Lower lobe of right lung (tissue), 2 donors: Measurements from ENCODE around the gene PDZD7. TPM values are rescaled to one million over a fixed set of nuclear protein-coding genes. Genes with fewer than 3 reads are reported as not detected.

Experiments
- ATAC-seq, 2 donors: fragments of 200-7000 bp; cut with Tn5 transposase; one replicate each; pipeline ENCODE4 v1.9.1; 2020 to 2022; ENCODE audit warnings: mild to moderate bottlenecking in 2 of 2, moderate library complexity in 2 of 2
- DNase-seq: peaks from one replicate; pipeline ENCODE4 v3.0.0-alpha.2; 2020
- H3K27ac ChIP-seq: fragments of 200-600 bp; one replicate; pipeline ENCODE4 v1.8.0; 2022
- H3K27me3 ChIP-seq: fragments of 200-600 bp; one replicate; pipeline ENCODE4 v1.8.0; 2022; ENCODE audit warnings: low read depth
- H3K36me3 ChIP-seq: fragments of 200-600 bp; one replicate; pipeline ENCODE4 v1.8.0; 2022; ENCODE audit warnings: mild to moderate bottlenecking
- H3K4me1 ChIP-seq: fragments of 200-600 bp; one replicate; pipeline ENCODE4 v1.8.0; 2022
- H3K4me3 ChIP-seq: fragments of 200-600 bp; one replicate; pipeline ENCODE4 v1.8.0; 2022; ENCODE audit warnings: mild to moderate bottlenecking
- H3K9me3 ChIP-seq: fragments of 200-600 bp; one replicate; pipeline ENCODE4 v1.8.0; 2022
- intact Hi-C: fragments of 100-400 bp; cut with DNase I; formaldehyde crosslinking; loops from one replicate; pipeline ENCODE4 v1.11.0; 2022
- total RNA-seq: library from RNA; stranded (reverse); fragmentation: NEBNext Ultra II Directional; extraction: Animal tissue kit (Norgen Biotek cat#: 25700); gene quantifications from one replicate; pipeline ENCODE4 v1.2.1, GENCODE V29; 2021
- TF ChIP-seq, protein P1 (sequence below): fragments of 200-600 bp; IDR thresholded peaks from one replicate; pipeline ENCODE4 v1.8.0; 2022; ENCODE audit warnings: antibody characterized with exemption, mild to moderate bottlenecking
- donor health status: DM: no; HTN: yes; CAD: no; lungs with severe emphysema.

Gene PDZD7
- total RNA-seq, 1 donor from 2014 or later = 1.6 TPM

DNA sequence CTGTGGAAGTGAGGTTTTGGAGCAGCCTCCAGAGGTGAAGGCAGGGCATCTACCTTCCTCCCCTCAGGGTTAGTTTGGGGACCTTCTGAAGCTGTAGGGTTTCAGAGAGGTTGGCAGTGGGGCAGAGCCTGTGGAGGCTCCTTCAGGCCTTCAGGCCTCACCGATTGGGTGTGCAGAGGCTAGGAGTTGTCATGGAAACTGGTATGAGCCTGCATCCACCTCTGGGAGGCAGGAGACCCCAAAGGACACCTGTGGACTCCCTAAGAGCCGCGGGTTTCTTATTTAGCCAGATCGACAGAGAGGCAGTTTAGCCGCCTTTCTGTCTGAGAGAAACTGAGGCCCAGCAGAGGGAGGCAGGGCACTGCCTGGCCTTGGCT is 29.3 kb downstream of the PDZD7 start:
- no peak for DNase-seq
- ATAC-seq = no peak
- H3K4me3 ChIP-seq = peak overlapping the region; percentile 75
- peak overlapping the region; percentile 98 for H3K27ac ChIP-seq
- H3K9me3 ChIP-seq = no peaks in the 10 kb centered on the region
- H3K4me1 ChIP-seq = peaks cover 62% of the 10 kb centered on the region
- peaks cover 42% of the 10 kb centered on the region for H3K36me3 ChIP-seq
- TF ChIP-seq, protein P1, sequence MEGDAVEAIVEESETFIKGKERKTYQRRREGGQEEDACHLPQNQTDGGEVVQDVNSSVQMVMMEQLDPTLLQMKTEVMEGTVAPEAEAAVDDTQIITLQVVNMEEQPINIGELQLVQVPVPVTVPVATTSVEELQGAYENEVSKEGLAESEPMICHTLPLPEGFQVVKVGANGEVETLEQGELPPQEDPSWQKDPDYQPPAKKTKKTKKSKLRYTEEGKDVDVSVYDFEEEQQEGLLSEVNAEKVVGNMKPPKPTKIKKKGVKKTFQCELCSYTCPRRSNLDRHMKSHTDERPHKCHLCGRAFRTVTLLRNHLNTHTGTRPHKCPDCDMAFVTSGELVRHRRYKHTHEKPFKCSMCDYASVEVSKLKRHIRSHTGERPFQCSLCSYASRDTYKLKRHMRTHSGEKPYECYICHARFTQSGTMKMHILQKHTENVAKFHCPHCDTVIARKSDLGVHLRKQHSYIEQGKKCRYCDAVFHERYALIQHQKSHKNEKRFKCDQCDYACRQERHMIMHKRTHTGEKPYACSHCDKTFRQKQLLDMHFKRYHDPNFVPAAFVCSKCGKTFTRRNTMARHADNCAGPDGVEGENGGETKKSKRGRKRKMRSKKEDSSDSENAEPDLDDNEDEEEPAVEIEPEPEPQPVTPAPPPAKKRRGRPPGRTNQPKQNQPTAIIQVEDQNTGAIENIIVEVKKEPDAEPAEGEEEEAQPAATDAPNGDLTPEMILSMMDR = no peak
- no peaks in the 10 kb centered on the region for H3K27me3 ChIP-seq
- intact Hi-C loops = no loop called here

DNA sequence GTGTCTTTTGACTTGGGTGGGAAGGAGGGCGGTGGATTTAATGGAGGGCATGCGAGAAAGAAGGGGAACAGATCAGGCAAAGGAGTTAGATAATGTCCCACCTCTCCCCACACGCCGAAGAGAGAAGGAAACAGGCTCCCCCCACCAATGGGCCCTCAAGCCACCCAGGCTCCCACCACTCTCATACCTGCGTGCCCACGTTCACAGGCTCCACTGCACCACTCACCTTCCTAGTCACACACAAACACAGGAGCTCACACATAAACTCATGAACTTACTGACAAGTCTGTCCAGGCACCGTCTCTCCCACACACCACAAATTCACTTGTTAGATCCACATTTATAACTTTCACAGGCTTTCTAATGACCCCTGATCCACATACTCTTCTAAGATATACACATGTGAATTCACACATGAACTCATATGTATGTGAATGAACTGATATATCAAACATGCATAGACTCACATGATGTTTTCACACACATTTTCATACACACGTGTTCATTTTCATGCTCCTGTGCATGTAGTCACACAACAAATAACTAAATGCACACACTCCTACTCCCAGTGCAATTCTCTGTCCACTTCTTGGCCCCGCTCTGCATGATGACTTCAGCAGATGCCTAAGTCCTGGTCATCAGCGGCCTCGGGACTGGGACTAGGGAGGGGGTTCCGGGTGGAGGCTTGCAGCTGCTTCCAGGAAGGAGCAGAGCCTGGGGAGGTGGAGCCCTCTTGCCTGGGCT is 29.8 kb downstream of the PDZD7 start:
- Histone ChIP-seq H3K9me3 (no peaks in the 10 kb centered on the region), H3K4me3 (peak overlapping the region; percentile 75), H3K27me3 (no peaks in the 10 kb centered on the region), H3K27ac (peak overlapping the region; percentile 98), H3K4me1 (peaks cover 68% of the 10 kb centered on the region), H3K36me3 (peaks cover 36% of the 10 kb centered on the region)
- DNase-seq = peak; percentile 76
- TF ChIP-seq, protein P1 = no peak
- intact Hi-C loops = no loop called here
- peak in 1 of 2 donors; percentile 6 for ATAC-seq

DNA sequence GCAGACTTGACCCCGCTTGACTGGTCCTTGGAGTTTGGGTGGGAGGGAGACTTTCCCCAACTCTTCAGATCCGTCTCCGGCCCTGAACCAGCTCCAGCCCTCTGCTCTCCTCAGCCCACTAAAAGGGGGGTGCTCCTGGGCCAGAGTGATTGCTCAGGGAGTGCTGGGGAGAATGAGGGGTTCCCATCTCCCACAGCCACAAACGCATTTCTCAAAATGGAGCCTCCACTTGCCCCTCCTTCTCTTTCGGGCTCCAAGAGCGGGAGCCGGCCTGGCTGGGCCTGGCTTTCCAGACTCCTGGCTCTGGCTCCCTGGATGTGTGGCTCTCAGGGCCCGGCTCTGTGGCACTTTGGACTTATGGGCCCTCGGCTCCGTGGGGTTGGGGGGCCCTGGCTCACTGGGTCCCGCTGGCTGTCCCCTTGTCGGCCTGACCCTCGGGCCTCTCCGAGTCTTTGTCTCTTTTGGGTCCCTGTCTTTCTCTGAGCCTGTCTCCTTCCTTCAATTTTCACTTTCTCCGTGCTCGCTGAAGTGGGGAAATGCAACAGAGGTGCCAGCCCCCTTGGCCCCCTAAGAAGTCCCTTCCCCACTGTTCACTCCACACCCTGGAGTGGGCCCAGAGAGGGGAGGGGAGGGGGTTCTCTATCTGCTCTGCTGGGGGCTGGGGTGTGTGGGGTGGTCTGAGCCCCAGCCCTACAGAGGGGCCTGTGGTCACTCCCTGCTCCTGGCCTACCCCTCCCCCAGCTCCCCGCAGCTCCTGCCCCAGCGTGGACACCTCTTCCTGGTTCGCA is 30.6 kb downstream of the PDZD7 start:
- DNase-seq (no peak), ATAC-seq (no peak)
- no peaks in the 10 kb centered on the region for H3K27me3 ChIP-seq
- H3K4me3 ChIP-seq = peak overlapping the region; percentile 75
- H3K9me3 ChIP-seq = no peaks in the 10 kb centered on the region
- TF ChIP-seq, protein P1 = no peak
- peaks cover 65% of the 10 kb centered on the region for H3K4me1 ChIP-seq
- peaks cover 28% of the 10 kb centered on the region for H3K36me3 ChIP-seq
- peak overlapping the region; percentile 98 for H3K27ac ChIP-seq
- intact Hi-C loops = no loop called here

DNA sequence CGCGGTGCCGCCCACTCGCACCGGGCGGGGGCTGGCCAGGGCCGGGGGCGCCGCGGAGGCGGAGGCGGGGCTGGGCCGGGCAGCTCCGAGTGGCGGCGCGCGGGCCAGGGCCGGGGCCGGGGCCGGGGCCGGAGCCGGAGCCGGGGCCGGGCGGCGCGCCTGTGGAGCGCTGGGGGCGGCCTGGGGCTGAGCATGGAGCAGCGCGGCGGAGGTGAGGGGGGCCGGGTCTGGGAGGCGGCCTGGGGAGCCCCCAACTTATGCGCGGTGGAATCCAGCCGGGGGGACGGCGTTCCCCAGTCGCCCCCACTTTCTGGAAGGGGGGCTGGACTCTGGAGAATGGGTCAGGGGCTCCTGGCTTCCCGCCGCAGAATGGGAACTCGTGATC is 31.2 kb downstream of the PDZD7 start, which contains the start of gene LZTS2:
LZTS2 (plus strand) TSS at position 67 of the 385 bp plus-strand sequence. CDS start 2,731 bp downstream, outside the sequence.
- Histone ChIP-seq H3K9me3 (no peaks in the 10 kb centered on the region), H3K36me3 (peaks cover 22% of the 10 kb centered on the region), H3K4me3 (peak within 1 kb of the TSS; percentile 75), H3K27ac (peak within 1 kb of the TSS; percentile 98), H3K4me1 (peaks cover 60% of the 10 kb centered on the region), H3K27me3 (no peaks in the 10 kb centered on the region)
- intact Hi-C loops = no loop called here
- TF ChIP-seq, protein P1 = no peak
- ATAC-seq (no peak), DNase-seq (no peak)

DNA sequence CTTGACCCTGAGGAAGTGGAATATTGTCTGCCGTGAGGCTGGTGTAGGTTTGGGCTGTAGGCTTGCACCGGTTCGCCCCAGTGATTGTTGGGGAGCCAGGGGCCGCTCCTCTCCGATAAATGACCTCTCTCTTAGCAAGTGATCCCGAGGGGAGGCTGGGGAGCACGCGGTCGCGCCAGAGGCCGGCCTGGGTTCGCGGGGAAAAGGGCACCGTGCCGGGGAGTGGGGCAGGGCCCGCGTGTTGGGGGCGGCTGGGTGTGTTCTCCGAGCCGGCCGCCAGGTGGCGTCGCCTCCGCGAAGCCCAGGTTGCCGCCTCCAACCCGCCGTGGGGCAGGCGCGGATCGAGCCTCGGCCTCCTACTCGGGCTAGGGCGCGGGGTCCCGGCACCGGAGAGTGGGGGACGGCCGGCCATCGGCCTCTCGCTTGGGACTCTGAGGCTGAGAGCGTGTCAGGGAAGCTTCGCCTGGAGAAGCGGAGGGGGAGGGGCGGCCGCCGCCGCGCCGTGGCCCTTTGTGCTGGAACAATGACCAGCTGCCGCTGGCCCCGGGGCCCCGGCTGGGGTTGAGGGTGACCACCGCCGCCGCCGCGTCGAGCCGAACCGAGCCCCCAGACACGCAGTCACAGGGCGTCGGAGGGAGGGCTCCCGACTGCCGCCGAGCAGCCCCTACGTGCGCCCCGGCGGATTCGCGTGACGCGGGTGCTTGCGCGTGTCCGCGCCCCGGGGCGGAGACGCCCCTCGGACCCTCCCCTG is 31.8 kb downstream of the PDZD7 start:
- TF ChIP-seq, protein P1 = peak; percentile 94
- peak overlapping the region; percentile 98 for H3K27ac ChIP-seq
- no peaks in the 10 kb centered on the region for H3K9me3 ChIP-seq
- H3K4me3 ChIP-seq = peak overlapping the region; percentile 75
- peaks cover 55% of the 10 kb centered on the region for H3K4me1 ChIP-seq
- H3K27me3 ChIP-seq = no peaks in the 10 kb centered on the region
- ATAC-seq = peak; percentile 85 to 88
- intact Hi-C loops = no loop called here
- peak; percentile 90 for DNase-seq
- H3K36me3 ChIP-seq = peaks cover 19% of the 10 kb centered on the region
